ENCODE results near the gene ACE.
"Not testable (repeated sequence)": the region's sequence is repeated elsewhere in the genome, so short reads cannot be mapped to it uniquely, and the experiment has no call there.

The ACE gene

GRCh38 chr17:63443053-63443452 lies 33.8 kb upstream of the ACE start:
- DNase-seq (ENCODE audit: extremely low read depth in 1 of 2, low read depth in 1 of 2), result no peak

GRCh38 chr17:63444457-63444856 lies 32.4 kb upstream of the ACE start:
- no peak for DNase-seq (ENCODE audit: extremely low read depth in 1 of 2, low read depth in 1 of 2)

GRCh38 chr17:63445065-63445464 lies 31.8 kb upstream of the ACE start:
- DNase-seq (ENCODE audit: extremely low read depth in 1 of 2, low read depth in 1 of 2), result no peak

GRCh38 chr17:63445571-63445953 lies 31.3 kb upstream of the ACE start:
- DNase-seq (ENCODE audit: extremely low read depth in 1 of 2, low read depth in 1 of 2), result peak in 1 of 2 donors; percentile 11

- DNase-seq (ENCODE audit: extremely low read depth in 1 of 2, low read depth in 1 of 2), result peak; percentile 37 to 45
Observed at GRCh38 chr17:63445954-63446752, 30.7 kb upstream of the ACE start, which contains the start of gene CYB561. Gene CYB561, minus strand, starts transcription at chr17:63446306. Its CDS starts 8,759 bp downstream, at chr17:63437547.

GRCh38 chr17:63446753-63447470 lies 29.9 kb upstream of the ACE start:
- DNase-seq (ENCODE audit: extremely low read depth in 1 of 2, low read depth in 1 of 2), result peak in 1 of 2 donors; percentile 18

- DNase-seq (ENCODE audit: extremely low read depth in 1 of 2, low read depth in 1 of 2), result no peak
Observed at GRCh38 chr17:63447471-63448009, 29.3 kb upstream of the ACE start.

GRCh38 chr17:63448655-63449054 lies 28.2 kb upstream of the ACE start:
- no peak for DNase-seq (ENCODE audit: extremely low read depth in 1 of 2, low read depth in 1 of 2)

GRCh38 chr17:63450551-63450950 lies 26.3 kb upstream of the ACE start:
- DNase-seq (ENCODE audit: extremely low read depth in 1 of 2, low read depth in 1 of 2), result no peak

- no peak for DNase-seq (ENCODE audit: extremely low read depth in 1 of 2, low read depth in 1 of 2)
Observed at GRCh38 chr17:63451150-63451549, 25.7 kb upstream of the ACE start.

- no peak for DNase-seq (ENCODE audit: extremely low read depth in 1 of 2, low read depth in 1 of 2)
Observed at GRCh38 chr17:63452046-63452961, 24.6 kb upstream of the ACE start.

GRCh38 chr17:63452962-63453551 lies 23.8 kb upstream of the ACE start:
- no peak for DNase-seq (ENCODE audit: extremely low read depth in 1 of 2, low read depth in 1 of 2)

- not testable (repeated sequence) for DNase-seq (ENCODE audit: extremely low read depth in 1 of 2, low read depth in 1 of 2)
Observed at GRCh38 chr17:63454357-63454756, 22.5 kb upstream of the ACE start.

- DNase-seq (ENCODE audit: extremely low read depth in 1 of 2, low read depth in 1 of 2), result no peak
Observed at GRCh38 chr17:63454915-63455314, 21.9 kb upstream of the ACE start.

- no peak for DNase-seq (ENCODE audit: extremely low read depth in 1 of 2, low read depth in 1 of 2)
Observed at GRCh38 chr17:63455417-63455816, 21.4 kb upstream of the ACE start.

- no peak for DNase-seq (ENCODE audit: extremely low read depth in 1 of 2, low read depth in 1 of 2)
Observed at GRCh38 chr17:63458478-63458877, 18.4 kb upstream of the ACE start.

GRCh38 chr17:63460018-63460417 lies 16.8 kb upstream of the ACE start:
- DNase-seq (ENCODE audit: extremely low read depth in 1 of 2, low read depth in 1 of 2), result no peak

- no peak for DNase-seq (ENCODE audit: extremely low read depth in 1 of 2, low read depth in 1 of 2)
Observed at GRCh38 chr17:63463771-63464170, 13.1 kb upstream of the ACE start.

GRCh38 chr17:63464691-63465236 lies 12.1 kb upstream of the ACE start:
- no peak for DNase-seq (ENCODE audit: extremely low read depth in 1 of 2, low read depth in 1 of 2)

- DNase-seq (ENCODE audit: extremely low read depth in 1 of 2, low read depth in 1 of 2), result not testable (repeated sequence)
Observed at GRCh38 chr17:63468099-63468498, 8.8 kb upstream of the ACE start.

All from stimulated activated CD8-positive, alpha-beta memory T cell treated with anti-CD3 and anti-CD28 coated beads, Interleukin-7, amount 100 ng/mL, for 48 hours (primary cell).